HG03135 (cell line): Measurements from ENCODE around the gene MAEA.
"Not testable (repeated sequence)": the region's sequence is repeated elsewhere in the genome, so short reads cannot be mapped to it uniquely, and the experiment has no call there.

Source experiments
- ATAC-seq: cut with Tn5 transposase; IDR thresholded peaks from one replicate; pipeline ENCODE4 v1.9.1; 2021; ENCODE audit warnings: mild to moderate bottlenecking, moderate library complexity; ENCODE audit not compliant: unreplicated experiment

MAEA gene

GRCh38 chr4:1364217-1364616 lies 74.5 kb downstream of the MAEA start:
- no peak for ATAC-seq

DNA sequence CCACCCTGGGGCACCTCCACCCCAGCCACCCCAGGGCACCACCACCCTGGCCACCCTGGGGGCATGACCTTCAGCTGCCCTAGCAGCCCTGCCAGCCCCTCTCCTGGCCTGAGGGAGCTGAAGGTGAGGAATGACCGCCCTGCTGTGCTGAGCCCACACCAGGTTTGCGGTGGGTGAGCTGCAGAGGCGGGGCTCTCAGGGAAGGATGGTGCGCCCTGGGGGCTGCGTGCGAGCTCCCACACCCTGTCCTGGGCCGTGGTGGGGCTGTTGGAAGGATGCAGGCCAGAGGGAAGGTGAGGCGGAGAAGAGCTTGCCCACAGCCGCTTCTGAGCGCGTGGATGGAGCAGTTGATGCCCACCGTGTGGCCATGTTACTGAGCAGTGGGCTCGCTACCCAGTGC lies 75.1 kb downstream of the MAEA start:
- no peak for ATAC-seq

- ATAC-seq = no peak
These were observed 75.8 kb downstream of the MAEA start for GRCh38 chr4:1365271-1366178.

DNA sequence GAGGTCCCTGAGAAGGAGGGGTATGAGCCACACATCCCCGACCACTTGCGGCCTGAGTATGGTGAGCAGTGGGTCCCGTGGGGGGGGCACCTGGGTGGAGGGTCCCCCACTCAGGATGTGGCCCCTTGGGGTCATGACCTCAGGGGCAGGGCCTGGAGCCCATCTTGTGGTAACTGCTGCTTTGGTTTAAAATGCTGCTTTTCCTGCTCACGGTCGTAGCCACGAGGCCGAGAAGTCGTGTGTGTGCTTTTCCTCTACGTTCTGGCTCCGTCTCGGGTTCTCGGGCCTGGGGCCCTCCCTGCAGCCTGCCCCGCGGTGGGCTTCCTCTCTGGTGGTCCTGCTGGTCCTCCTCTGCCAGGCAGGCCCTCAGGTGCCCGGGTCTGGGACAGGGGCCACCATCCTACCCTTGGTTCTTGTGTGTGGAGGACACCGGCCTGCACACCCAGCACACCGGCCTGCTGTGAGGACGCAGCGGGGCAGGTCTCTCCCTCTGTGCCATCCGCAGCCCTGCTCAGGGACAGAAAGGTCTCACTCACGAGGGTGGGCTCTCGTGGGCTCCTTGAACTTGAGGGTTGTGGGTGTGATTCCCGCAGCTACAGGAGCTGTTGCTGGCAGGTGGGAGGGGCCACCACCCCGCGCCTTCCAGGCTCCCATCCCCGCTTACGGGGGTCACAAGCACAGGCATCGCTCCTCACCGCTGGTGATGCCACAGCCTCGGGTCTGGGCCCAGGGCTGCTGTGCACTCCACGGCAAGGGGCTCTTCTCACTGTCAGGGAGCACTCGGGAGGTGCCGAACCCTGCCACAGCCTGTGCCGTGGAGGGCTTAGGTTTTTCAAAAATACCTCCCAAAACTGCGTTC lies 76.9 kb downstream of the MAEA start:
- no peak for ATAC-seq

DNA sequence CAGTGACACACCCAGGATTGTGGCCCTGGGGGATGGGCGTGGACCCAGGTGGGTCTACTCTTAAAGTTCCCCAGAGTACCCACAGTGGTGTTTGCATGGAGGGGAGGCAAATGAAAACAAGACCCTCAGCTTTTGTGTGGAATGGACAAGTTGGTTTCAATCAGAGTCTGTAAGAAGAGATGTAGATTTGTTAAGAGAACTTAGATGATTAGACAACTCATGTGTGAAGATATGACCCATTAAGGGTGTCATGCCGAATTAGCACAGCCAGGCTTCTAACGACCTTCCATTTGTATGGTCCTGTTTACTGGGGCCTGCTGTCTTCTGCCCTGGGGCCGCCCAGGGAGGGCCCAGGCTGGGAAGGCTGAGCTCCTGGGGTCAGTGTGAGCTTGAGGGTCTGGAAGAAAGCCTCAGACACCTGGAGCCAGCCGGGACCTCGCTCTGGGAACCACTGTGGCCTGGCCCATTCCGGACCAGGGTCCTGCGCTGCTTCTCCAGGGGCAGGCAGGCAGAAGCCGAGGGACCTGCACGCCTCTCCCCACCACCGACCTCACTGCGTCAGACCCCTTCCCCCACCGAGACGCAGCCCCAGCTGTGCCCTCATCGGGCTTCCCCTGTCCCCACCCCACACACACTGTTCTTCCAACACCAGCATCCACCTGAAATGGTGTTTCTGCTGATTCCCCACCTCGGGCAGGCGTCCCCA lies 77.7 kb downstream of the MAEA start:
- no peak for ATAC-seq

- ATAC-seq = no peak
These were observed 78.2 kb downstream of the MAEA start for GRCh38 chr4:1367936-1368289.

DNA sequence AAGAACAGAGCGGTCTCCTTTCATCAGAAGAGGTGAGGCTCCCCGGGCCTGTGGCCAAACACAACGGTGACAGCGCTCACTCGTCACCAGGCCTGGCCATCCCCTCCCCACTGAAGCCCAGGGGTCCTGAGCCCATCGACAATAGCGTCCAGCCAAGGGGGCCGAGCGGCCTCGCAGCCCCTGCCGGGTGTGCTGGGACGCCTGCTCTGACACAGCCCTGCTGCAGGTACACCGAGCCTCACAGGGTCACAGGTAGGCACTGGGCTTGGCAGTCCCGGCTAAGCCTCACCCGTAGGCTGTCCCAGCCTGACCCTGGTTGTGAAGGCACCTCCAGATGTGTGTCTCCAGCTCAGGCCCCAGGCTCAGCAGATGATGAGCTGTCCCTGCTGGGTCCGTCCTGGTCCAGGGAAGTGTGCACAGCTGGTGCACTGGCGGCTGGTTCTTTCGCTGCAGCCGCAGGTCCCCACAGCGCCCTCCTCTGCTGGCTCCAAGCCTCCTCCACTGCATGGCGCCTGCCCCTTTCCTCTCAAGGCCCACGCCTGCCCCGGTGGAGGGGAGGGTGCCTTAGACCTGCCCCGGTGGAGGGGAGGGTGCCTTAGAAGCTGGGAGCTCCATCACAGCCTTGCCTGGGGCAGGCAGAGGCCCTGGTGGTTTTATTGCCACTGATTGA lies 78.9 kb downstream of the MAEA start:
- no peak for ATAC-seq

DNA sequence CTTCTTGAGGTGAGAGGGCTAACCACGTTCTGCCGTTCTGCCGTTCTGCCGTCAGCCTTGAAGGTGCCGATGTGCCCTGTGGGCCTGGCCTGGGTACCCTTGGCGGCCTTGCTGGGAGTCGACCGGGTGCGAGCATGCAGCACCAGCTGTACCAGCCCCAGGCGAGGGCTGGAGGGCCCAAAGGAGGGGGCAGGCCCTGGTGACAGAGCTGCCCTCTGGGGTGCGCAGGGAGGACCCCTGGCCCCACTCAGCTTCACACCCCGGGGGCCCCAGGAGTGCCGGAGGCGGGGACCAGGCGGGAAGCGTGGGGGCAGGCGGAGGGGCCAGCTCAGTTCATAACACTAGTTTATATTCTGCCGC lies 79.4 kb downstream of the MAEA start:
- ATAC-seq = no peak

GRCh38 chr4:1369479-1370079 lies 79.9 kb downstream of the MAEA start:
- no peak for ATAC-seq

- no peak for ATAC-seq
These were observed 80.8 kb downstream of the MAEA start for GRCh38 chr4:1370321-1371124.

- no peak for ATAC-seq
These were observed 81.8 kb downstream of the MAEA start for GRCh38 chr4:1371176-1372165.

GRCh38 chr4:1372576-1372975 lies 82.9 kb downstream of the MAEA start:
- ATAC-seq = not testable (repeated sequence)

GRCh38 chr4:1373892-1374705 lies 84.4 kb downstream of the MAEA start:
- no peak for ATAC-seq

DNA sequence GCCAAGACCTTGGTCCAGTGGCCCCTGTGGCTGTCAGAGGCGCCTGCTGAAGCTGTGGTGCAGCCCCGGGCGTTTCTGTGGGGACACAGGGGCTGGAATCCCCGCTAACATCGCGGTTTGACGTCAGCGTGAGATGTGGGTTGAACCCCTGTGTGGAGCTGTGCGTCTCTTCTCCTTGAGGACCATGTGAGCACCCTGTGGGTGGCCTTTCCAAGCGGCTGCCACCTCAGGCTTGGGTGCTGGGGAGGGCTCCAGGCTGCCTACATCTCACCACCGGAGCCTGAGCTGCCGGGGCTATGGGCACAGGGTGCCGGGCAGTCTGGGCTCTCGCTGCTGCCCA lies 85.0 kb downstream of the MAEA start:
- no peak for ATAC-seq

DNA sequence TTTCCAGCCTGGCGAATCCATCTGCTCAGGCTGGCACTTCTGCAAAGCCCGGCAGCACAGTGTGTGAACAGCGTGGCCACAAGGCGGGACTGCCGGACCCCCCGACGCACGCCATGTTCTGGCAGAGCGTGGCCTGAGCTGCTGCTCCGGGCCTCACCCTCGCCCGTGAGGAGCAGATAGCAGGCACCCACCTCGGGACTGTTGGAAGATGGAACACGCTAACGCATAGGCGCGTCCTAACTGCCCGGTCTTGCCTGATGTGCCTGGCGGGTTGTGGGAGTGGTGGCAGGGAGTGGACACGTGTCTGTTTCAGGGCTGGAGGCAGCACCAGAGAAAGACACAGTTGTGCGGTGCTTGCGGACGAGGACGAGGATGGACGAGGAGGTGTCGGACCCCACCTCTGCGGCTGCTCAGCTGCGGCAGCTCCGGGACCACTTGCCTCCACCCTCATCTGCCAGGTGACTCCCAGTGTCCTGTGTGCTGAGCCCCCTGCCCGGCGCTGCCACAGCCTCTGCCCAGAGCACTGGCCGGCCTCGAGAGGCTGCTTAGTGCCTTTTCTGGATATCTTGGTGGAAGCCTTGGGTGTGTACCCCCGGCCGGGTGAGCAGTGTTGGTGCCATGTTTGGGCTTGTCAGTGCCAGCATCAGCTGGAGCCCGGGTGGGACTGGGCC lies 85.5 kb downstream of the MAEA start:
- no peak for ATAC-seq

DNA sequence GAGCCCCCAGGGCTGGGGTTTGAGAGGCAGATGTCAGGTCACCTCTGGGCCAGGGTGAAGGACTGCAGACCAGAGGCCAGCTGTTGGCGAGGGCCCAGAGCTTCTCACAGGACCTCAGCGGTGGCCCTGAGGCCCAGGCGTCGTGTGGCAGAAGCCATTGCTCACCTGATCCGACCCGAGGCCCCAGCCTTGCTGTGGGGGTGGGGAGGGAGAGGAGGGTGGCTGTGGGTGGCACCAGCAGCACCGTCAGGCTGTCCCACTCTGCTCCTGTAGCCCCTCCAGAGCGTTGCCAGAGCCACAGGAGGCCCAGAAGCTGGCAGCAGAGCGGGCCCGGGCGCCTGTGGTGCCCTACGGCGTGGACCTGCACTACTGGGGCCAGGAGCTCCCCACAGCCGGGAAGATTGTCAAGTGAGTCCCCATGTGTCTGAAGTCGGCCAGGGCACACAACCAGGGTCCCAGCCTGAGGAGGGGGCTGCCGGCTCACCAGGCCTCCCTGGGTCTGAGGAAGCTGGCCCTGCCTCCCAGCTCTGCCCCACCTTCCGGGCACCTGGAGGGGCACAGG lies 86.2 kb downstream of the MAEA start:
- no peak for ATAC-seq

DNA sequence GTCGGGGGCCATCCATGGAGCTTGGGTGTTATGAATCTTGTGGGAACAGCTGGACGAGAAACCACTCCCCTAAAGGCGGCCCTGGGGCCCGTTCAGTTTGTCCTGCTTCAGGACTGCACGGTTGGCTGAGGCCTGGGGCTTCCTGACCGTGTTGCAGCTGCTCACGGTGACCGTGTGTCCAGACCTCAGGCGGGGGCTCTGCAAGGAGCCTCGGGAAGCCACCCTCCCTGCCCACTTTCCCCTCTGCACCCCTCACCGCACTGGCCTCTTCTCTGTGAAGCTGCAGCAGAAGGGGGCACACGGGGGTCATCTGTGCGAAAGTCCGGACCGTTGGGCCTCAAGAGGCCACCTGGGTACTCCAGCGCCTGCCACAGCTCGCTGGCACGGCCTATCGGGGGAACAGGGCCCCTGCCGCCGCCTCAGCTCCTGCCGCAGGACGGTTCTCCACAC lies 86.7 kb downstream of the MAEA start:
- ATAC-seq = no peak
